GM23248 (cell line): ENCODE data around the gene C12orf76.

ENCODE experiments used
- EZH2 ChIP-seq: fragments of 200-600 bp; sonication (generic); IDR thresholded peaks from 2 replicates; pipeline ENCODE4 v1.6.1; 2018; ENCODE audit warnings: antibody characterized with exemption, mild to moderate bottlenecking; ENCODE audit not compliant: insufficient read depth, poor library complexity, severe bottlenecking
- EZH2phosphoT487 ChIP-seq: fragments of 200-600 bp; sonication (generic); IDR thresholded peaks from 2 replicates; pipeline ENCODE4 v1.6.1; 2018; ENCODE audit warnings: antibody characterized with exemption, moderate library complexity, mild to moderate bottlenecking, low read depth; ENCODE audit not compliant: insufficient read depth

GRCh38 chr12:110068654-110069053, 20.3 kb upstream of the C12orf76 start:
- no peak for TF ChIP-seq EZH2phosphoT487
- no peak for TF ChIP-seq EZH2
